Measurements from ENCODE around the gene POU2F3. TPM values are rescaled to one million over a fixed set of nuclear protein-coding genes. Genes with fewer than 3 reads are reported as not detected.

Gene POU2F3
- total and polyA plus RNA-seq, 2 of the 8 experiments (the other 6 are each of a cell fraction or from before 2014, with no cell fraction given) = 1.0 to 2.1 TPM

- no peak for TF ChIP-seq SIRT6 (IDR thresholded peaks at IDR 0.05; ENCODE audit: low read length)
- no peak for TF ChIP-seq KDM1A (IDR thresholded peaks at IDR 0.05; ENCODE audit: borderline replicate concordance, low read length)
- TF ChIP-seq EP300 (IDR thresholded peaks at IDR 0.05; ENCODE audit: borderline replicate concordance in 1 of 2, low read depth in 2 of 2, low read length in 2 of 2) = no peak
- TF ChIP-seq TCF12 (IDR thresholded peaks at IDR 0.05; ENCODE audit: low read depth, low read length) = no peak
- TF ChIP-seq POU5F1 (IDR thresholded peaks at IDR 0.05; ENCODE audit: low read depth, low read length) = no peak
These were observed 118.8 kb downstream of the POU2F3 start (continued) for GRCh38 chr11:120358729-120359128.
